ENCODE measurements around the gene NUBPL.

DNA sequence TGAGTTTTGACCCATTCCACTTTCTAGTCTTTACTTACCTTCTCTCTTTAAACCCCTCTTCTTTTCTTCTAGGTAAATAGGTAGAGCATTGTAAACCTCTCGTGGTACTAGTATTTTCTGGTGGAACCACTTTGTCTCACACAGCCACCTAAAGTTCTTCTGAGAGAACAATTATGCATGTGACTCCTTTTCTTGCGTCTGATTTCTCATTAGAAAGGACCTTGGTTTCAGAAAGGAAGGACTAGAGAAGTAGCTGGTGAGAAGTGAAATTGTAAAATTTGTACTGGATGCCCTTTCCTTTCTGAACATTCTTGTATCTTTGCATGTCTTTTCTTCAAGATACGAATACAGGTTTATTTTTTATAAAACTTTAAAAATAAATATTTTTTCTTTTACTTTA, 99.0 kb downstream of the NUBPL start:
- TF ChIP-seq CTCF (IDR thresholded peaks at IDR 0.05) (no peak), POLR2AphosphoS5 (IDR thresholded peaks at IDR 0.05; ENCODE audit: low read depth, low read length) (no peak), REST (IDR thresholded peaks at IDR 0.05; ENCODE audit: insufficient read depth in 1 of 2, low read depth in 2 of 2, low read length in 1 of 2) (no peak)
